Vagina (tissue), 2 donors: ENCODE measurements around the gene ATXN10.

ENCODE experiments used
- POLR2A ChIP-seq, 2 donors: fragments of 450-650 bp; IDR thresholded peaks; one replicate each; pipeline ENCODE4 v1.6.1; 2017; ENCODE audit warnings: antibody characterized with exemption in 2 of 2, mild to moderate bottlenecking in 2 of 2, moderate library complexity in 2 of 2
- POLR2AphosphoS5 ChIP-seq, 2 donors: sonication (generic); formaldehyde crosslinking; IDR thresholded peaks; one replicate each; pipeline ENCODE4 v1.9.0; 2017; ENCODE audit warnings: antibody characterized with exemption in 2 of 2, mild to moderate bottlenecking in 2 of 2, low read depth in 1 of 2; ENCODE audit not compliant: insufficient read depth in 1 of 2
- TF ChIP-seq, protein P1 (sequence below), 3 experiments: fragments of 450-650 bp in 2 of 3; fragments of 200-600 bp in 1 of 3; sonication (generic) in 1 of 3; IDR thresholded peaks; one replicate each; pipeline ENCODE4 v1.5.1; 2017 to 2019; ENCODE audit warnings: antibody characterized with exemption in 3 of 3, mild to moderate bottlenecking in 2 of 3, moderate library complexity in 2 of 3

DNA sequence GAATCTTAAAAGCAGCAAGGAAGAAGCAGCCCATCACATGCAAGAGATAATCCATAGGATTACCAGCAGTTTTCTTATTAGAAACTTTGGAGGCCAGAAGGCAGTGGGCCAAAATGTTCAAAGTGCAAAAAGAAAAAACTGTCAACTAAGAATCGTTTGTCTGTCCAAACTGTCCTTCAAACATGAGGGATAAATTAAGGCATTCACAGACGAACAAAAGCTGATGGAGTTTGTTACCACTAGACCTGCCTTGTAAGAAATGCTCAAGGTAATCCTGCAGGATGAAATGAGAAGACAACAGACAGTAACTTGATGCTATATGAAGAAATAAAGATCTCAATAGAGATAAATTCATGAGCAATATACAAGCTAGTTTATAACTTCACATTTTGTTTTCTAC is 154.9 kb downstream of the ATXN10 start:
- TF ChIP-seq POLR2AphosphoS5 (IDR thresholded peaks at IDR 0.05; ENCODE audit: insufficient read depth in 1 of 2, low read depth in 1 of 2) (no peak), POLR2A (IDR thresholded peaks at IDR 0.05) (no peak)
- TF ChIP-seq, protein P1, sequence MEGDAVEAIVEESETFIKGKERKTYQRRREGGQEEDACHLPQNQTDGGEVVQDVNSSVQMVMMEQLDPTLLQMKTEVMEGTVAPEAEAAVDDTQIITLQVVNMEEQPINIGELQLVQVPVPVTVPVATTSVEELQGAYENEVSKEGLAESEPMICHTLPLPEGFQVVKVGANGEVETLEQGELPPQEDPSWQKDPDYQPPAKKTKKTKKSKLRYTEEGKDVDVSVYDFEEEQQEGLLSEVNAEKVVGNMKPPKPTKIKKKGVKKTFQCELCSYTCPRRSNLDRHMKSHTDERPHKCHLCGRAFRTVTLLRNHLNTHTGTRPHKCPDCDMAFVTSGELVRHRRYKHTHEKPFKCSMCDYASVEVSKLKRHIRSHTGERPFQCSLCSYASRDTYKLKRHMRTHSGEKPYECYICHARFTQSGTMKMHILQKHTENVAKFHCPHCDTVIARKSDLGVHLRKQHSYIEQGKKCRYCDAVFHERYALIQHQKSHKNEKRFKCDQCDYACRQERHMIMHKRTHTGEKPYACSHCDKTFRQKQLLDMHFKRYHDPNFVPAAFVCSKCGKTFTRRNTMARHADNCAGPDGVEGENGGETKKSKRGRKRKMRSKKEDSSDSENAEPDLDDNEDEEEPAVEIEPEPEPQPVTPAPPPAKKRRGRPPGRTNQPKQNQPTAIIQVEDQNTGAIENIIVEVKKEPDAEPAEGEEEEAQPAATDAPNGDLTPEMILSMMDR (IDR thresholded peaks at IDR 0.05), result no peak
